Astrocyte of the spinal cord (primary cell): ENCODE data around the gene GRID2.

Experiments used
- DNase-seq: peaks from one replicate; pipeline ENCODE4 v3.0.0; 2011; ENCODE audit warnings: low read depth, low spot score
- H3K4me3 ChIP-seq: 2 replicates; pipeline ENCODE4 v1.5.1; 2011; ENCODE audit warnings: low read depth, mild to moderate bottlenecking, low read length, moderate library complexity
- in situ Hi-C: cut with HindIII; loops from 2 replicates; pipeline ENCODE4 v1.10.0; 2017; ENCODE audit warnings: low sequenced_read_pairs
- TF ChIP-seq, protein P1 (sequence below): IDR thresholded peaks from 2 replicates; pipeline ENCODE4 v1.5.1; 2012; ENCODE audit warnings: low read depth, mild to moderate bottlenecking, low read length, inconsistent platforms

The GRID2 gene

DNA sequence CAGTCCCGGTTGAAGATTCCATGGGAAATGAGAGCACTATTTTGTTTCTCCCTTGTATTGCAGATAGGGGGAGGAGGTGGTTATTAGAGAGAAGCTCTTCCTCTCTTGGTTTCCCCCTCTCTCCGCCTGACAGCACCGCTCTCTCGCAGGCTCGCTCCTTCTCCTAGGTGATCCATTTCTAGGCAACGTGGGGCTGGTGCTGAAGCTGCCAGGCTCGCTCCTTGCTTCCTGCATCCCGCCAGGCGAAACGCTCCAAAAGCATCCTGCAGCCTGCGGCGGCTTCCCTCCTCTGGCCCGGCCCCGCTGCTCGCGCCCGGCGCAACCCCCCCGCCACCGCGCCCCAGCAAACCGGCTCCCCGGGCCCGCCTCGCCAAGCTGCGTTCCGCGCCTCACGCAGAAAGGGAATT, at the start of gene GRID2:
Gene GRID2, plus strand, starts transcription at position 346 of the 407 bp plus-strand sequence.
- in situ Hi-C loops: no loop called here
- TF ChIP-seq, protein P1, sequence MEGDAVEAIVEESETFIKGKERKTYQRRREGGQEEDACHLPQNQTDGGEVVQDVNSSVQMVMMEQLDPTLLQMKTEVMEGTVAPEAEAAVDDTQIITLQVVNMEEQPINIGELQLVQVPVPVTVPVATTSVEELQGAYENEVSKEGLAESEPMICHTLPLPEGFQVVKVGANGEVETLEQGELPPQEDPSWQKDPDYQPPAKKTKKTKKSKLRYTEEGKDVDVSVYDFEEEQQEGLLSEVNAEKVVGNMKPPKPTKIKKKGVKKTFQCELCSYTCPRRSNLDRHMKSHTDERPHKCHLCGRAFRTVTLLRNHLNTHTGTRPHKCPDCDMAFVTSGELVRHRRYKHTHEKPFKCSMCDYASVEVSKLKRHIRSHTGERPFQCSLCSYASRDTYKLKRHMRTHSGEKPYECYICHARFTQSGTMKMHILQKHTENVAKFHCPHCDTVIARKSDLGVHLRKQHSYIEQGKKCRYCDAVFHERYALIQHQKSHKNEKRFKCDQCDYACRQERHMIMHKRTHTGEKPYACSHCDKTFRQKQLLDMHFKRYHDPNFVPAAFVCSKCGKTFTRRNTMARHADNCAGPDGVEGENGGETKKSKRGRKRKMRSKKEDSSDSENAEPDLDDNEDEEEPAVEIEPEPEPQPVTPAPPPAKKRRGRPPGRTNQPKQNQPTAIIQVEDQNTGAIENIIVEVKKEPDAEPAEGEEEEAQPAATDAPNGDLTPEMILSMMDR: peak; percentile 10
- DNase-seq: peak; percentile 28
- peak within 1 kb of the TSS; percentile 36 for H3K4me3 ChIP-seq

GRCh38 chr4:92253986-92254671, 49.6 kb upstream of the GRID2 start:
- TF ChIP-seq, protein P1: no peak

DNA sequence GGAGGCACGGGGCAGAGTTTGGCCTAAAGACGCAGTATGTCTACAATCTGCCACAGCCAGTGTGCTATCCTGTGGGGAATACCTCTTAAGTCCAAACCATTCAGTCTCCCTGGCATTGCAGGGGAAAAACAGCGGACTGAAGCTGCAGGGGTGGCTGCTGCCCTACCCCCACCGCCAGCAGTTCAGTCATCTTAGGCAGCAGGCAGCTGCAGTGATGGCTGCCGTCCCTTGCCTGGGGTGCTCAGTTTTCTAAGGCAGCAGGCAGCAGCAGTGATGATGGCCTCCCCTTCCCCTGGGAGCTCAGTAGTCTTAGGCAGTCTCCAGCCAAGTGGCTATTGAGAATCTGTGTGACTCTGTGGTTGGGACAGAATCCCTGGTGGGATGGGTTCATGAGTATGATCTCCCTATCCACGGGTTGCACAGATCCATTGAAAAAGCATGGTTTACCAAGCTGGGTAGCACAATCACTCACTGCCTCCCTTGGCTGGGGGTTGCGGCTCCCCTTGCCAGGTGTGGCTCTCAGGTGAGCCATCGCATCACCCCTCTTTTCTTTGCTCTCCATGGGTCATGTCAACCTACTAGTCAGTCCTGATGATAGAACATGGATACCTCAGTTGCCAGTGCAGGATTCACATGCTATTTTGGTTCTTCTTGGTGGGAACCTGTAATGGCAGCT, 48.9 kb upstream of the GRID2 start:
- no peak overlapping the region for H3K4me3 ChIP-seq
- TF ChIP-seq, protein P1: no peak
- in situ Hi-C loops: no loop called here
- DNase-seq: no peak

More at GRCh38 chr4:92253986-92254671, 49.6 kb upstream of the GRID2 start:
- in situ Hi-C loops: no loop called here
- DNase-seq: no peak
- no peak overlapping the region for H3K4me3 ChIP-seq

DNA sequence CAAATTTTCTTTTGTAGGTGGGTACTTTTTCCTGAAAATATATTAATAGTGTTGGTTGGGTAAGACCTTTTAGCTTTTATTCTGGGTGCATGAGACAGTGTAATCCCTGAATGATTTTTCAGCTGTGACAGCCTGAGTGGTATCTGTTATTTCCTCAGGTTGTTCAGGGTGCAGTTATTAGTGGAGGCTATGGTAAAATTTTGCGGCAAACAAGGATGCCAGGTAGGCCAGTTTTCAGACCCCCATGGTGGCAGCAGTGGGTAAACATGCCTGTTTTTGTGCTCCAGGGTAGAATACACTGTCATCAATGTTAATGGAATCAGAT, 47.9 kb upstream of the GRID2 start:
- H3K4me3 ChIP-seq: no peak overlapping the region
- in situ Hi-C loops: no loop called here
- DNase-seq: no peak
- TF ChIP-seq, protein P1: no peak

GRCh38 chr4:92257931-92258857, 45.6 kb upstream of the GRID2 start:
- no peak overlapping the region for H3K4me3 ChIP-seq
- no peak for DNase-seq
- TF ChIP-seq, protein P1: no peak
- in situ Hi-C loops: no loop called here

DNA sequence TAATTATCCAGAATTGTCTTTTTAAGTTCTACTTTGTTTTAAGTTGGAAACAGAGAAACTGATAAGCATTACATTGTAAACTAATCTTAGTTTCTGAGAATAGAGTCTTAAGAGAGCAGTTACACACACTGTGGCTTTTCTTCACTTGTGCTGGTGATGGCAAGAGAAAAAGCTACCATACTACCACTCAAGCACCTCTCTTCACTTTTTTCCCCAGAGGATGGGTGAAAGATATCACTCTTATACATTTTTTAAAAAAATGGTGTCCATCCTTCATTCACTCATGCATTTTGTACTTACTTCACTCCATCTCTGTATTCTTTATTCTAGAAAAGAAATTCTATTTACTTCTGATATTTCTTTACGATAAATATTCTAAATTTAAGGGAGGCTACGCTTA, 42.5 kb upstream of the GRID2 start:
- TF ChIP-seq, protein P1: no peak
- no peak for DNase-seq
- in situ Hi-C loops: no loop called here
- no peak overlapping the region for H3K4me3 ChIP-seq
